Stimulated activated CD8-positive, alpha-beta memory T cell treated with anti-CD3 and anti-CD28 coated beads, Interleukin-12 subunit alpha, Interleukin-12 subunit beta, amount 100 ng/mL, for 24 hours (primary cell): ENCODE data around the gene GNA12.

Experiments used
- DNase-seq: peaks from one replicate; pipeline ENCODE4 v3.0.0-alpha.2; 2020; ENCODE audit errors: extremely low read depth

Gene GNA12

DNA sequence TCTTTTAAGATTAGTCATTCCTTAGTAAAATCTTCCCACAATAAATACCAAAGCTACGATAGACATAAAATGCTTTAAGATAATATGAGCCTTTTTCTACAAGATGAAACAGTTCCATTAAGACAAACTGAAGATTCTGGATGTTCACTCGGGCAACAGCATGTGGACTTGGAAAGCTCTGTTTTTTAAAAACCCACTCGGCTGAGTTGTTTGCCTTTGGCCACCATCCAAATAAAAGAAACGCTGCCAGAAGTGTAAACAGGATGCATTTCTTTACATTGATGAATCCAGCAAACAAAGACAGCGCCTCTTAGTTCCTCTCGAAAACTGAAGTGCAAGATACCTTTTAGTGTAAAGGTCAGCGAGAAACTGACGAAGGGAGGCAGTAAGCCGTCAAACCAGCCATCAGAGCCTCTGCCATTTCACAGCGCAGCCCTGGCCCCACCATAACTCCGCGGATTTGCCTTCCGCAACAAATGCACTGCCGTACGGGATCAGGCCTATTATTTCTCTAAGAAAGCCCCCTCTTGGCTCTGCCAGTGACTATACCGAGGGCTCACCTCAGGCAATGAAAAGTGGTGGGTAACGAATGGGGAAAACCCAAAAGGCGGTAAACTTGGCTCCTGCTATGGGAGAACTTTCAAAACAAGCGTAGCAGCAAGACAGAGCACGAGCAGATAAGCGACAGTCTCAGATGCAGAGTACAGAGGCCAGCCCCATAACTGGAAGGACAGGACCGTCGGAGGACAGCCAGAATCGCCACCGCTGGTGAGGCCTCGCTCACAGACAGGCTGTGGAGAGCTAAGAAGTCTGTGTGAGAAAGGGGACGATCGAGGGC lies 41.4 kb downstream of the GNA12 start:
- DNase-seq, result no peak

DNA sequence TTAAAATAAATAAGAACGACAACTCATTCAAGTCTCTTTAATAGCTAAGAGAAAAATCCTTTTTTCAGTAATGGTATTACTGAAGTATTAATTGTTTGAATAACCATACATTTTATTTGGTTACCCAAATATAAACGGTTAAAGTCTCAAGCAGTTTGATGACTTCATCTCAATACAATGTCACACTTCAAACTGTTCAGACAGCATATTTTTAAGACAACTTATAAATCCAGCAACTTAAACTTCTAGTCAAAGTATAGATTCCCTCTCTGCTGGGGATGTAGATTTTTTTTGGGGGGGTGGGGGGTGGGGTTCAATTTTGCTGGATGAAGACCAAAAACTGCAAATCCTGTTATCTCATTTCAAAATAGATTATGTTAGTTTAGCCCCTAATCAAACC lies 42.0 kb downstream of the GNA12 start:
- no peak for DNase-seq

DNA sequence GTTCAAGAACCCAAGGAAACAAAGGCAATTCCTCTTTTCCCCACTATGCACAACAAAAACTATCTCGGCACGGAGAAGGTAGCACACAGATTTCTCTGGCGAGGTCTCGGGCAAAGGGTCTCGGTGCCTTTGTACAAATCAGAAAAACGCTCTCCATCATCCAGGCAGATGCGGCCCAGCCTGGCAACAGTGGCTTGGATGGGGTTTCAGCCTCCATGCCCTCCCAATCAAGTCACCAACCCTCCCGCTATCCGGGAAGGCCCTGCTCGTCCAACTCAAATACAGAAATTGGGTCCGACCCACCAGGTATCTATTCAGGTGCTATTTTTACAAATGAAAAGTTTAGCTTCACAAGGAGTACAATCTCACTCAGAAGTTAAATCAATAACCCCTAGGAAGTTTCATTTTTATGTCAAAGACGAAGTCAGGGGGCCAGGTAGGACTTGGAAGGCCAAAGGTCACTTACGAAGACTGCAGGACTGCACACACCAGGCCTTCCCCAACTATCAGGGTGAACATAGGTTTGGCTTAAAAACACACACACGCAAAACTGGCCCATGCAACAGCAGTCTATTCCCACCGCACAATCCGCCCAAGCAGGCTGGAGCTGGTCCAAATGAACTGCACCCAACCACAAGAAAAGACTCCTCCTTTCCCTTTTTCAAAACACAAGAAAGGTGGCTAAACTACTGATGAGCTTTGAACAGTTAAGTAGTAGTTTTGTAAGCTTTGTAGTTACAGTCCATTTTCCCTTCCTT lies 43.0 kb downstream of the GNA12 start:
- DNase-seq, result no peak

DNA sequence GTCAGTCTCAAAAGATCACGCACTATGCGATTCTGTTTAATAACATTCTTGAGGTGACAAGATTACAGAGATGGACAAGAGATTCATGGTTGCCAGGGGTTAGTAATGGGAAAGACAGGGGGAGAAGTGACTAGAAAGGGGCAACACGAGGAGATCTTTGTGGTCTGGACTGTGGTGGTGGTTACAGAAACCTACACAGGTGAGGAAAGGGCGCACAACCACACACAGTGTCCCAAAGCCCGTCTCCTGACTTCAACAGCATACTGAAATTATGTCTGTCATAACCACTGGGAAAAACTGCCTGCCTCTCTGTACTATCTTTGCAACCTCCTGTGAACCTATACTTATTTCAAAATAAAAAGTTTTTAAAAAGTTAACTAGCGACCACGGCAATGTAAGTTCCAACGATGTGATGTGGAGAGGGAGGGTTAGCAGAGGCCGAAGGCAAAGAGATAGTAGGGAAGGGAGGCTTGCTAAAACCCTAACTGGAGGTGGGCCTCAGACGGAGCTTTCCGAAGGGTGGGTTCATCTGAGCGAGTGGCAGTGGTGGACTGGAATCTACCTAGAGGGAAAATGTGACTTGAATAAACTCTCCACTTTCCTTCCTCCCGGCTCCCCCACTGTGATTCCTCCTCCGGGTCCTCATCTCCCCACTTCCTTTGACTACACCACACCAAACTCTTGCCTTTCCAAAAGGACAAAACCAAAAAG lies 43.7 kb downstream of the GNA12 start:
- DNase-seq, result no peak

DNA sequence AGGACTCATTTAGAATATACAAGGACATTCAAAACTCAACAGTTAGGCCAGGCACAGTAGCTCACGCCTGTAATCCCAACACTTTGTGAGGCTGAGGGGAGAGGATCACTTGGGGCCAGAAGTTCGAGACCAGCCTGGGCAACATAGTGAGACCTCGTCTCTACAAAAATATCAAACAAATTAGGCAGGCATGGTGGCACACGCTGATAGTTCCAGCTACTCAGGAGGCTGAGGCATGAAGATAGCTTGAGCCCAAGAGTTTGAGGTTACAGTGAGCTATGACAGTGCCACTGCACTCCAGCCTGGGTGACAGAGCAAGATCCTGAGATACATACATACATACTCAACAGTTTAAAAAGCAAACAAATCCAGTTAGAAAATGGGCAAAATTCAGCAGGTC lies 44.9 kb downstream of the GNA12 start:
- DNase-seq, result no peak

DNA sequence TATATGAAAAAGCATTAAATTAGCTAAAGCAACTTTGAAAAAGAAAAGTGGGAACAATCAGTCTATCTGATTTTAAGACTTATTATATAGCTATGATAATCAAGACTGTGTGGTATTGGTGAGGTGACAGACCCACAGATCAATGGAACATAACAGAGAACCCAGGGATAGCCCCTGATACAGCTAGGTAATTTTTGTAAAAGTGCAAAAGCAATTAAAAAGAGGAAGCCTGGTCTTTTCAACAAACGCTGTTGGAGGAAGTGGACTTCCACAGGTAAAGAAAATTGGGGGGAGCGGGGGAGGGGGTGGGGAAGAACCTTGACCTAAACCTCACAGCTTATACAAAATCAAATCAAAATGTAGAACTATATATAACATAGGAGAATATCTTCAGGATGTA lies 45.4 kb downstream of the GNA12 start:
- no peak for DNase-seq

DNA sequence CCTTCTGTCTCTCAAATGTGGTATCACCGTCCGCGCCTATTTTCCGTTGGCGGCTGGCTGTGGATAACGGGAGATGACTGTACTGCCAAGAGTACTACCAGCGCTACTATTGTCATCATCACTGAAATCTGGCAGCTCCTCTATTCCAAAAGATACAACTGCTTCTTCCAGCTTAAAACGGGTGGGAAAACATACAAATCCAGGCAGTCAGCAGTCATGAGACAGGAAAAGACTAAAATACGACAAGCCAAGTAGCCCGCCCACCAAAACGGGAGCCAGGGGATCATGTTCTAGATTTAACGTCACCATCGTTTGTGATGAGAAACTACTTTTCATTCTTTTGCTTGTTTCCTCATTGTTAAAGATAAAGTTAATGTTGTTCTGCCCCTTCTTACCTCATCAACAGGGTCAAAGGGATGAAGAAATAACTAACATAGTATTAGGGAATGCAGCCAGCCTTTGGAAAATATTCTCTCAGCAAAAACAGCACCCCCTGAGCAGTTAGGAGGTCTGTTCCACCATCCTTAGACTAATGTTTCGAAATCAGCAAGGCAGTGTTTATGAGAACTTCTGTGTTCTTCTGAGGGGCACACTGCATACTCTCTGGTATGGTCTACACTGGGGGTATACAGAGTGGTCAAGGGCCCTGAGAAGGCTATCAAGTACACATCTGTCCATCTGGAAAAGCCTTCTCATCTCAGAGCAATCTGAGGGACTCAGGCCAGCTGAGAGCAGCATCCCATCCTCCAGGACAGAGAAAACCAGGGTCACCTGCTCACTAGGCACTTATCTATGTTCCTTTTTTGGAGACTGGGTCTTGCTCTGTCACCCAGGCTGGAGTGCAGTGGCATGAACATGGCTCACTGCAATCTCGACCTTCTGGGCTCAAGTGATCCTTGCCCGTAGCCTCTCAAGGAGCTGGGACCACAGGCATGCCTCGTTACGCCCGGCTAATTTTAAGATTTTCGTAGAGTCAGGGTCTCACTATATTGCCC lies 47.5 kb downstream of the GNA12 start:
- DNase-seq, result no peak

DNA sequence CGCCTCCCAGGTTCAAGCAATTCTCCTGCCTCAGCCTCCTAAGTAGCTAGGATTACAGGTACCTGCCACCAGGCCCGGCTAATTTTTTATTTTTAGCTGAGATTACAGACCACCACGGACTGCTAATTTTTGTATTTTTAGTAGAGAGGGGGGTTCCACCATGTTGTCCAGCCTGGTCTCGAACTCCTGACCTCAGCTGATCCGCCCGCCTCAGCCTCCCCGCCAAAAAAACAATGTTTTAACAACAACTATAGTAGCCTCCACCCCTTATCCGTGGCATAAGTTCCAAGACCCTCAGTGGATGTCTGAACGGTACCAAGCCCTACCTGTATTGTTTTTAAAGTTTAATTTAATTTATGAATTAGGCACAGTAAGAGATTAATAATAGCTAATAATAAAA lies 48.2 kb downstream of the GNA12 start:
- no peak for DNase-seq

DNA sequence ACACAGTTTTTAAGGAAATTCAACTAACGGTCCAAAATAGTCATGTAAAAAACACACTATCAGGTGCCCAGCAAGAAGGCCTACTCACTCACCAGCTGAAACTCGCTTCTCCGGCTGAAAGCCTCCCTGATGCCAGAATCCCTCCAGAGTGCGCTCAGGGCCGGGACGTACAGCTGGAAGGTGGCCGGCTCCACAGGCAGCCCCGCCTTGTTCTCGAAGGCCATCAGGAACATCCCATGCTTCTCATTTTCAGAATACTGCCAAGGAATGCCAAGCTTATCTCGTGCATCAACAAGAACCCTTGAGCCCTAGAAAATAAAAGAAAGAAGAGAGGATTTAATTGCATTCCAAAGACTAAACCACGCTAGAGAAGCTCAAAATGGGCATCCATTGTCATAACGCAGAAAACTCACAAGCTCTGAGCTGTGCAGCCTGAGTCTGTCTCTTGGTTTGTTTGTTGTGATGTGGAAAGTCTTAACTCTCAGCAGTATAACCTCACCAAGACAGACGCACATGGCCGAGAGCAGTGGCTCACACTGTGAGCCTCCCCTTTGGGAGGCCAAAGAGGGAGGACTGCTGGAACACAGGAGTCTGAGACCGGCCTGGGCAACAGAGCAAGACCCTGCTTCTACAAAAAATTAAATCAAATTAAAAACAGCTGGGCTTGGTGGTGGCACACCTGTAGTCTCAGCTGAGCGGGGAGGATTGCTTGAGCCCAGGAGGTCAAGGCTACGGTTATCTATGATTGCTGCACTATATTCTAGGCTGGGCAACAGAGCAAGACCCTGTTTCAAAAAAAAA lies 49.1 kb downstream of the GNA12 start:
- DNase-seq, result no peak

DNA sequence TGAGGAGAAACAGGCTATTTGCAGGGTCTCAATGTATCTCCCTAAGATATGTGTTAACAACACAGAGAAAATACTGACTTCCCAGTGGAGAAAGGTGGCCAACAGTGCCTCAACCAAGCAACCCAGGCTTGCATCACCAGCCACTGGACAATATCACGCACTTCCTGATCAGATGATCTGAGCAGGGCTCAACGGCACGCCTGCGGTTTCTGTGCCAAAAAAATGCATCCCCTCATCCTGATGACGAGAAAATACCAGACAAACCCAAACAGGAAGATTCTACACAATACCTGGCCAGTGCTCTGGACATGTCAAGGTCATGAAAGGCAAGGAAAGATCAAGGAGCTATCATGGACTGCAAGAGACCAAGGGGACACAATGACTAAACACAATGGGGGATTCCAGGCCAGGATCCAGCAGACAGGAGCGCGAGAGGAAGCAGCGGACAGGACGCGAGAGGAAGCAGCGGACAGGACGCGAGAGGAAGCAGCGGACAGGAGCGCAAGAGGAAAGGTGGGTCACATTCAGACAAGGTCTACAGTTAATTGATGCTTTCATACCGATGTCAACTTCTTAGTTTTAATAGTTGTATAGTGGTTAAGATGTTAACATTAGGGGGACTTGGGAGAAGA lies 51.1 kb downstream of the GNA12 start:
- no peak for DNase-seq

DNA sequence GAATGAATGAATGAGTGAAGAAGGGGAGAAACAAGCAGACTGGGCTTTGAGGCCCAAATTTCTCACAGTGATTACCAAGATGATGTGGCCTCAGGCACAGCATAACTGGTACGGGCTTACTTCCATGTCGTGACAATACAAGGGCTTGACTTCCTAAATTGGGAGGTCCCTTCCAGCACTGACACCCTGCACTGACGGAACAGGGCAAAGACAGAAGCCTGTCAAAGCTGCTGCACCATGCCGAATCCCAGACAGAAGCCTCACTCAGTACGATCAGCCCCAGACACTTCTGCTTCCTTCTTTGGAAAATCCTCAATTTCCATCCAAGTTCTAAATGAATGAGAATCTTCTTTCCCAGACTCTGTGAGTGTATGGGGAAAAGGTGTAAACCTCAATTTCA lies 51.9 kb downstream of the GNA12 start:
- DNase-seq, result no peak

DNA sequence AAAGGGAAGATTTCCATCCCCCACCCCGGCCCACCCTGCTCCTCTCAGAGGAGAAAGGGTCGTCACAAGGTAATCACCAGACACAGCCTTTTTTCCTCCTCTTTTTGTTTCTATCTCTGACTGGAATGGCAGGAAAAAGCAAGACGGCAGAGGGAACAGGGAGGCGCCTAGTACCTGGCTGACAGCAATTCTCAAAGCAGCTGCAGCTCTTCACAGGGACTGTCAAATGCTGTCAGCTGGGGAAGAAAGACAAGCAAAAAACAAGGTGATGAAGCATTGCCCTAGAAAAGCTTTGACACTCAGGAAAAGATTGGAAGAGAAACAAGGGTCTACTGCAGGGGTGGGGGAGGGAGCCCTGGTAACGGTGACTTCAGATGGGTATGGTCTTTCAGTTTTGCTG lies 52.7 kb downstream of the GNA12 start:
- DNase-seq, result no peak

DNA sequence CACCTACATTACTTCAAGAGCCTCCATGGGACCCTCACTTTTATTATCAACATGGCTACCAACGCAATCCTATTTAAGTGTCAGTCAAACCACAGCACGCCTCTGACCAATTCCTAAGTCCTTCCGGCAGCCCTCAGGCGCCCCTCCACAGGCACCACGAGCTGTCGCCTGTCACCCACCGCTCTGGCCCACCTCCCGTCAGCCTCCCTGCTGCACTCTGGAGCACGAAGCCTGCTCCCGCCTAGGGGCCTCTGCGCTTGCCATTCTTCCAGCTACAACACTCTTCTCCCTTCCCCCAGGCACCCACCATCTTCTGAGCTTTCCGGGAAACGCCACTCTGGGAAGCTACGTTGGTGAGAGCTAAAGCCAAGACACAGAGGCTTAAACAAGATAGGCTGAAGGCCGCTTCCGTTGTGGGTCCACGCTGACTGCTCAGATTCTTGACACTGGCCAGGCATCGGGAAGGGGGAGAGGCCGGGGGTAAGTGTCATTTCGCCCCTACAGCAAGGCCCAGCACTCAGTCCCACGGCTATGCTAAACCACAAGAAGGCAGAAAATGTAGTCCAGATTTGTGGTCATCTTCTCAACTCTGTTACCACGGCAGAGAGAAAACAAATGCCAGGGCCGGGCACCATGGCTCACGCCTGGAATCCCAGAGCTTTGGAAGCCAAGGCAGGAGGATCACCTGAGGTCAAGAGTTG lies 56.7 kb downstream of the GNA12 start:
- DNase-seq, result no peak

DNA sequence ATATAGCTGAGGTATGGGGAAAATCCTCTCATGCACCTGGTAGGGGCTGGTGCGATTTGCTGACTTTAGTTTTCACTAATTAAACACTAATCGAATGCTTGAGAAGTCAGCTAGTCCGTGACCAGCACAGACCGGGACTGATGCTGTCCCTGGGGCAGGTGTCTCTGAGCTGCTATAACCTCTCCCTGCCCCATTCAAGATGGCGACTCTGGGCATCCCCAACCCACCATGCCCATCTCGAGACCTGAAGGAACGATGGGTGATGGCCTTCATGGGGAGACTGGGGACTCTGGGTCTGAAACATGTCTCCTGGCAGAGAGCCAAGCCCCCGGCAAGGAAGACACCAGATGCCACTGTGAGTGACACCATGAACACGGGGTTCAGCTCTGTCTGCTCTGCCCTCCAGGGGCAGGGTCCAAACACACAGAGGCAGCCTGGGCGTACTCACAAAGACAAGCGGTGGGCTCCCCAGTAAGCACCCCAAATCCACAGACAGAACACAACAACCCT lies 57.4 kb downstream of the GNA12 start:
- no peak for DNase-seq

DNA sequence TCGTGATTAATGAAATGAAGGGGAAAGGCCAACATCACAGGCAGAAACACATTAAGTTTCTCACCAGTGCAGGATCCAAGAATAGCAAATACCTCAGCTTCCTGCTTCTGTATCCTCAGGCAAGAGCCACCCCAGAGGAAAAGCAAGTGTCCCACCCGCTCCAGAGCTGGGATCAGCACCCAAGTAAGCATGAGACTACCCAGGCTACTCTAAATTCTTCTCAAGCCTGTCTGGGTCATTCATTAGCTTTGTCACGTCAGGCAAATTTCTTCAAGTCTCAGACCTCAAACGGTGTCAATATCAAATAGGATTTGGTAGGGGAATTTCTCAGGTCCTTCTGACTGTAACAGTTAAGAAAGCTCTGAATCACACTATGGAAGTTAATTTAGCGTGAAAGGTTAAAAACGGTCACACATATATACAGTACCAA lies 59.0 kb downstream of the GNA12 start:
- DNase-seq, result no peak

DNA sequence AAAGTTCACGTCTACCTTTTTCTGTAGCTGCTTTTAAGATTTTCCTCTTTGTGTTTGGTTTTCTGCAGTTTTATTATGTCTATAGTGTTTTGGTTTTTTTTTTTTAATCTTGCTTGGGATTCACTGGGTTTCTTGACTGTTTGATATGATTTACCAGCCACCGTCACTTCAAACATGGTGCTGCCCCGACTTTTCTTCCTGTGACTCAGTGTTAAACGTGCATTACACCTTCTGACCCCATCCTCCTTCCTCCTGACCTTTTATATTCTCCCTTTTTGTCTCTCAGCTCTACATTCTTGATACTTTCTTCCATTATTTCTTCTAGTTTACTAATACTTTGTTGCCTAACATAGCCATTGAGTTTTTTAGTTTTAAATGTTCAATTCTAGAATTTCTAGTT lies 61.5 kb downstream of the GNA12 start:
- no peak for DNase-seq

DNA sequence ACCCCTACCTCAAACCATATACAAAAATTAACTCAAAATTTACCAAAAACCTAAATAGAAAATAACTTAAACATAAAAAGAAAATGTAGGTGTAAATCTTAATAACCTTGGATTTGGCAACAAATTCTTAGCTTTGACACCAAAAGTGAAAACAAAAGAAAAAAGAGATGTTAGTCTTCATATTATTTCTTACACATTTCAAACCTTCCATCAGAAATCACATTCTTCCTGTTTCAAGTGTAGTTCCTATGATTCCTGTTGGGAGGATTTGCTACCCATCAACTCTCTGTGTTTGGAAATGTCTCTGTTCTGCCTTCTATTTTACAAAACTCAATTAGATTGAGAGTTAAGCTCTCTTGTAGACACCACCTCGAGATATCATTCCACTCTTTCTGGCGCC lies 62.0 kb downstream of the GNA12 start:
- DNase-seq, result no peak

DNA sequence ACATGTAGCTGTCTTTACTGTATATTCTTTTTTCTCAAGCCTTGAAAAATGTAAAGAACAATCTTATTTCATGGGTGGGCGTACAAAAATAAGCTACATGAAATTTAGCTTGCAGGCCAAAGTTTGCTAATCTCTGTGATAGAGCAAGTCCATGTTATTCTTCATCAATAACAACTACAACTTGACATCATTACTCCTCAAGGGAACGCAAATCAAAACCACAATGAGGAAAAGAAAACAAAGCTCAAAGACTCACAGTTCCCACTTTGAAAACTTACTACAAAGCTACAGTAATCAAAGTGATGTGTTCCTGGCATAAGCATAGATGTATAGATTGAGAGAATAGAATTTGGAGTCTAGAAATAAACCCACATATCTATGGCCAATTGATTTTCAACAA lies 62.5 kb downstream of the GNA12 start:
- DNase-seq, result no peak

DNA sequence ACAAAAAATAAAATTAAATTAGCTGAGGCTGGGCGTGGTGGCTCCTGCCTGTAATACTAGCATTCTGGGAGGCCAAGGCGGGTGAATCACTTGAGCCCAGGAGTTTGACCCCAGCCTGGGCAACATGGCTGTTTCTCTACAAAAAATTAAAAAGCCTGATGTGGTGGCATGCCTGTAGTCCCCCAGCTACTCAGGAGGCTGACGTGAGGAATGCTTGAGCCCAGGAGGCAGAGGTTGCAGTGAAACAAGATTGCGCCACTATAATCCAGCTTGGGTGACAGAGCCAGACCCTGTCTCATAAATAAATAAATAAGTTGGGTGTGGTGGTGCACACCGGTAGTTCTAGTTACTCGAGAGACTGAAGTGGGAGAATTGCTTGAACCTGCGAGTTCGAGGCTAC lies 65.1 kb downstream of the GNA12 start:
- DNase-seq, result no peak
